ENCODE measurements around the gene SERPINA5.

Gene SERPINA5

DNA sequence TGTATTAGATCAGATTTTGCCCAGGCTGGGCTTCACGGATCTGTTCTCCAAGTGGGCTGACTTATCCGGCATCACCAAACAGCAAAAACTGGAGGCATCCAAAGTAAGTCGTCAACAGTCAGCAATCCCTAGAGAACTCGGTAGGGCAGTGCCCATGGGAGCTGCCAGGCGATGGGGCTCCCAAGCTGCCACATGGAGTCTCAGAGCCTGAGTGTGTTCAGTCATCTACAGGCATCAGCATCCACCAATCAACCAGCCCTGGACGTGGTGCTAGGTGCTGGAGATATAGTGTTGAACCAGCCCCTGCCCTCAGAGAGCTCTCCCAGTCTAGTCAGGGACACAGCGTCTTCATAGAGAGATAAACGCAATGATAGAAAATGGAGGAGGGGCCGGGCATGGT is 13.0 kb upstream of the SERPINA5 start:
- Histone ChIP-seq H3K4me2 (ENCODE audit: low read length, poor library complexity, severe bottlenecking) (no peak overlapping the region), H3K27me3 (ENCODE audit: control insufficient read depth in 1 of 2, insufficient read depth in 1 of 2, low read length in 2 of 2) (peaks cover 0 to 10% of the 10 kb centered on the region in 2 experiments), H2BK12ac (ENCODE audit: low read length in 2 of 2) (no peak overlapping the region), H2BK15ac (ENCODE audit: low read depth, poor library complexity, severe bottlenecking) (no peak overlapping the region), H3K27ac (ENCODE audit: low read length, poor library complexity, severe bottlenecking) (no peak overlapping the region), H2AK5ac (ENCODE audit: low read length, severe bottlenecking) (no peak overlapping the region), H3K9me3 (ENCODE audit: control insufficient read depth, low read length) (no peaks in the 10 kb centered on the region), H3K36me3 (ENCODE audit: control insufficient read depth in 1 of 2, insufficient read depth in 2 of 2, low read depth in 1 of 2, low read length in 2 of 2) (no peaks in the 10 kb centered on the region), H4K8ac (ENCODE audit: low read length) (no peak overlapping the region), H3K23ac (ENCODE audit: low read length in 2 of 2) (no peak overlapping the region), H3K79me1 (replicated peaks; ENCODE audit: low read length, poor library complexity, severe bottlenecking) (no peaks in the 10 kb centered on the region), H4K91ac (ENCODE audit: low read length) (no peak overlapping the region), H3K18ac (ENCODE audit: low read depth in 1 of 2, low read length in 2 of 2) (no peak overlapping the region), H2BK120ac (ENCODE audit: low read depth, low read length) (no peak overlapping the region), H3K9ac (ENCODE audit: low read length) (no peak overlapping the region), H3K14ac (ENCODE audit: low read length in 2 of 2) (no peak overlapping the region), H3K4me3 (ENCODE audit: insufficient read depth in 1 of 2, low read depth in 1 of 2, low read length in 2 of 2) (no peak overlapping the region), H3K4me1 (ENCODE audit: control insufficient read depth, insufficient read depth, low read depth, low read length) (no peaks in the 10 kb centered on the region), H3K4ac (ENCODE audit: low read depth in 1 of 2, low read length in 2 of 2) (no peak overlapping the region), H2AFZ (ENCODE audit: low read depth, low read length) (no peak overlapping the region), H2BK5ac (ENCODE audit: low read depth, low read length, poor library complexity, severe bottlenecking) (no peak overlapping the region)
- no peak for DNase-seq
- WGBS = 86% methylated on average over 9 of the region's 9 CpGs

- Histone ChIP-seq H3K4ac (ENCODE audit: low read depth in 1 of 2, low read length in 2 of 2) (no peak overlapping the region), H2BK120ac (ENCODE audit: low read depth, low read length) (no peak overlapping the region)
- WGBS = 88% methylated on average over 20 of the region's 20 CpGs
Measured at GRCh38 chr14:94569381-94570001, 11.7 kb upstream of the SERPINA5 start.

GRCh38 chr14:94570002-94570400 is 11.2 kb upstream of the SERPINA5 start:
- Histone ChIP-seq H3K36me3 (ENCODE audit: control insufficient read depth in 1 of 2, insufficient read depth in 2 of 2, low read depth in 1 of 2, low read length in 2 of 2) (no peaks in the 10 kb centered on the region), H2BK120ac (ENCODE audit: low read depth, low read length) (no peak overlapping the region), H3K4ac (ENCODE audit: low read depth in 1 of 2, low read length in 2 of 2) (no peak overlapping the region), H3K14ac (ENCODE audit: low read length in 2 of 2) (no peak overlapping the region), H2BK5ac (ENCODE audit: low read depth, low read length, poor library complexity, severe bottlenecking) (no peak overlapping the region), H3K27ac (ENCODE audit: low read length, poor library complexity, severe bottlenecking) (no peak overlapping the region), H3K9me3 (ENCODE audit: control insufficient read depth, low read length) (no peaks in the 10 kb centered on the region), H2AFZ (ENCODE audit: low read depth, low read length) (no peak overlapping the region), H3K9ac (ENCODE audit: low read length) (no peak overlapping the region), H4K91ac (ENCODE audit: low read length) (no peak overlapping the region), H3K4me3 (ENCODE audit: insufficient read depth in 1 of 2, low read depth in 1 of 2, low read length in 2 of 2) (no peak overlapping the region), H2BK15ac (ENCODE audit: low read depth, poor library complexity, severe bottlenecking) (no peak overlapping the region), H3K79me1 (replicated peaks; ENCODE audit: low read length, poor library complexity, severe bottlenecking) (no peaks in the 10 kb centered on the region), H2BK12ac (ENCODE audit: low read length in 2 of 2) (no peak overlapping the region), H3K18ac (ENCODE audit: low read depth in 1 of 2, low read length in 2 of 2) (no peak overlapping the region), H3K27me3 (ENCODE audit: control insufficient read depth in 1 of 2, insufficient read depth in 1 of 2, low read length in 2 of 2) (peaks cover 0 to 10% of the 10 kb centered on the region in 2 experiments), H3K4me2 (ENCODE audit: low read length, poor library complexity, severe bottlenecking) (no peak overlapping the region), H3K4me1 (ENCODE audit: control insufficient read depth, insufficient read depth, low read depth, low read length) (no peaks in the 10 kb centered on the region), H4K8ac (ENCODE audit: low read length) (no peak overlapping the region), H2AK5ac (ENCODE audit: low read length, severe bottlenecking) (no peak overlapping the region), H3K23ac (ENCODE audit: low read length in 2 of 2) (no peak overlapping the region)
- no peak for DNase-seq
- 83% methylated on average over 6 of the region's 6 CpGs for WGBS

More at GRCh38 chr14:94569381-94570001, 11.7 kb upstream of the SERPINA5 start:
- Histone ChIP-seq H3K9me3 (ENCODE audit: control insufficient read depth, low read length) (no peaks in the 10 kb centered on the region), H3K9ac (ENCODE audit: low read length) (no peak overlapping the region), H4K91ac (ENCODE audit: low read length) (no peak overlapping the region), H3K4me1 (ENCODE audit: control insufficient read depth, insufficient read depth, low read depth, low read length) (no peaks in the 10 kb centered on the region), H2AK5ac (ENCODE audit: low read length, severe bottlenecking) (no peak overlapping the region), H3K27me3 (ENCODE audit: control insufficient read depth in 1 of 2, insufficient read depth in 1 of 2, low read length in 2 of 2) (peaks cover 0 to 10% of the 10 kb centered on the region in 2 experiments), H2BK12ac (ENCODE audit: low read length in 2 of 2) (no peak overlapping the region), H3K14ac (ENCODE audit: low read length in 2 of 2) (no peak overlapping the region), H3K23ac (ENCODE audit: low read length in 2 of 2) (no peak overlapping the region), H2AFZ (ENCODE audit: low read depth, low read length) (no peak overlapping the region), H4K8ac (ENCODE audit: low read length) (no peak overlapping the region), H3K4me3 (ENCODE audit: insufficient read depth in 1 of 2, low read depth in 1 of 2, low read length in 2 of 2) (no peak overlapping the region), H3K18ac (ENCODE audit: low read depth in 1 of 2, low read length in 2 of 2) (no peak overlapping the region), H3K27ac (ENCODE audit: low read length, poor library complexity, severe bottlenecking) (no peak overlapping the region), H3K36me3 (ENCODE audit: control insufficient read depth in 1 of 2, insufficient read depth in 2 of 2, low read depth in 1 of 2, low read length in 2 of 2) (no peaks in the 10 kb centered on the region), H3K4me2 (ENCODE audit: low read length, poor library complexity, severe bottlenecking) (no peak overlapping the region), H3K79me1 (replicated peaks; ENCODE audit: low read length, poor library complexity, severe bottlenecking) (no peaks in the 10 kb centered on the region), H2BK5ac (ENCODE audit: low read depth, low read length, poor library complexity, severe bottlenecking) (no peak overlapping the region), H2BK15ac (ENCODE audit: low read depth, poor library complexity, severe bottlenecking) (no peak overlapping the region)
- DNase-seq = no peak

DNA sequence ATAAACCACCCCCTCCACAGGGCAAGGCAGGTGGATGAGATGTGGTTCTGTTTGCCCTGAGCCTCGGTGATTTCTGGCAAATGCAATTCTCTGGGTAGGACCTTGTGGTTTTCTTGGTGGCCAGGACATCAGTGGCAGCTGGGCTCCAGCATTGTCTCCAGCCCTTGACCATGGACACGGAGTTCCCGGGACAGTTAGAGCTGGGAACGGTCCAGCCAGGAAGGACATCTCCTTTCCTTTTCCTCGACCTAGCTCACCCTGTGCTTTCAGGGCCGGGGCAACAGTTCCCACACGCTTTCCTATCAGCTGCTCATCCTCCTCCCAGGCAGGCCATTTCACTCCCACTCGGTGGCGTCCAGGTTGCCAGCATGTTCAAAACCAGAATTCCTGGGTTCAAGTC is 10.8 kb upstream of the SERPINA5 start:
- no peaks in the 10 kb centered on the region for H3K4me1 ChIP-seq (ENCODE audit: control insufficient read depth, insufficient read depth, low read depth, low read length)
- no peak overlapping the region for H3K18ac ChIP-seq (ENCODE audit: low read depth in 1 of 2, low read length in 2 of 2)
- H3K27me3 ChIP-seq (ENCODE audit: control insufficient read depth in 1 of 2, insufficient read depth in 1 of 2, low read length in 2 of 2) = peaks cover 0 to 10% of the 10 kb centered on the region in 2 experiments
- H3K4me3 ChIP-seq (ENCODE audit: insufficient read depth in 1 of 2, low read depth in 1 of 2, low read length in 2 of 2) = no peak overlapping the region
- no peak overlapping the region for H4K91ac ChIP-seq (ENCODE audit: low read length)
- H2BK15ac ChIP-seq (ENCODE audit: low read depth, poor library complexity, severe bottlenecking) = no peak overlapping the region
- H3K9me3 ChIP-seq (ENCODE audit: control insufficient read depth, low read length) = no peaks in the 10 kb centered on the region
- no peak overlapping the region for H4K8ac ChIP-seq (ENCODE audit: low read length)
- no peaks in the 10 kb centered on the region for H3K36me3 ChIP-seq (ENCODE audit: control insufficient read depth in 1 of 2, insufficient read depth in 2 of 2, low read depth in 1 of 2, low read length in 2 of 2)
- no peak overlapping the region for H2BK12ac ChIP-seq (ENCODE audit: low read length in 2 of 2)
- no peak overlapping the region for H3K14ac ChIP-seq (ENCODE audit: low read length in 2 of 2)
- no peak overlapping the region for H3K4me2 ChIP-seq (ENCODE audit: low read length, poor library complexity, severe bottlenecking)
- no peaks in the 10 kb centered on the region for H3K79me1 ChIP-seq (replicated peaks; ENCODE audit: low read length, poor library complexity, severe bottlenecking)
- WGBS = 86% methylated on average over 9 of the region's 9 CpGs
- DNase-seq = no peak
- no peak overlapping the region for H3K4ac ChIP-seq (ENCODE audit: low read depth in 1 of 2, low read length in 2 of 2)
- no peak overlapping the region for H2BK5ac ChIP-seq (ENCODE audit: low read depth, low read length, poor library complexity, severe bottlenecking)
- H2BK120ac ChIP-seq (ENCODE audit: low read depth, low read length) = no peak overlapping the region
- no peak overlapping the region for H3K23ac ChIP-seq (ENCODE audit: low read length in 2 of 2)
- no peak overlapping the region for H2AK5ac ChIP-seq (ENCODE audit: low read length, severe bottlenecking)
- no peak overlapping the region for H2AFZ ChIP-seq (ENCODE audit: low read depth, low read length)
- H3K27ac ChIP-seq (ENCODE audit: low read length, poor library complexity, severe bottlenecking) = no peak overlapping the region
- H3K9ac ChIP-seq (ENCODE audit: low read length) = no peak overlapping the region
